HG02981 (cell line): ENCODE data around the gene SRP68.

Experiments
- ATAC-seq: cut with Tn5 transposase; IDR thresholded peaks from one replicate; pipeline ENCODE4 v1.9.1; 2021; ENCODE audit warnings: mild to moderate bottlenecking, moderate library complexity; ENCODE audit not compliant: unreplicated experiment

The SRP68 gene

GRCh38 chr17:76090517-76091129 is 18.3 kb upstream of the SRP68 start:
- no peak for ATAC-seq

- no peak for ATAC-seq
These were observed 17.6 kb upstream of the SRP68 start for GRCh38 chr17:76089680-76090516.

- no peak for ATAC-seq
These were observed 16.7 kb upstream of the SRP68 start for GRCh38 chr17:76088868-76089576.

- no peak for ATAC-seq
These were observed 15.9 kb upstream of the SRP68 start for GRCh38 chr17:76088041-76088867.

- ATAC-seq: no peak
These were observed 15.2 kb upstream of the SRP68 start for GRCh38 chr17:76087531-76087930.

GRCh38 chr17:76086384-76086783 is 14.1 kb upstream of the SRP68 start:
- ATAC-seq: no peak

- ATAC-seq: no peak
These were observed 13.5 kb upstream of the SRP68 start for GRCh38 chr17:76085731-76086366.

GRCh38 chr17:76085066-76085730 is 12.9 kb upstream of the SRP68 start:
- no peak for ATAC-seq

- ATAC-seq: no peak
These were observed 11.3 kb upstream of the SRP68 start for GRCh38 chr17:76083536-76084182.

- ATAC-seq: no peak
These were observed 10.3 kb upstream of the SRP68 start for GRCh38 chr17:76082326-76083251.

GRCh38 chr17:76081295-76082210 is 9.2 kb upstream of the SRP68 start:
- ATAC-seq: no peak

GRCh38 chr17:76080768-76081287 is 8.5 kb upstream of the SRP68 start:
- ATAC-seq: no peak

- ATAC-seq: no peak
These were observed 7.8 kb upstream of the SRP68 start for GRCh38 chr17:76079956-76080767.

GRCh38 chr17:76079535-76079955 is 7.2 kb upstream of the SRP68 start:
- no peak for ATAC-seq

- no peak for ATAC-seq
These were observed 6.7 kb upstream of the SRP68 start, which contains the start of gene ZACN for GRCh38 chr17:76078860-76079534. ZACN (plus strand) TSS chr17:76079182; CDS start chr17:76079265, 83 bp downstream.
